Fibroblast of villous mesenchyme (primary cell): ENCODE results near the gene LANCL3. TPM values are rescaled to one million over a fixed set of nuclear protein-coding genes. Genes with fewer than 3 reads are reported as not detected.

Experiments
- DNase-seq: peaks from one replicate; pipeline ENCODE4 v3.0.0-alpha.2; 2010; ENCODE audit warnings: low read depth
- H3K4me3 ChIP-seq: 2 replicates; pipeline ENCODE4 v1.5.1; 2011; ENCODE audit warnings: low read depth, mild to moderate bottlenecking, low read length
- total RNA-seq: library from RNA; depleted of rRNA; stranded (reverse); fragments of >200 nt; gene quantifications from 2 replicates; pipeline ENCODE4 v1.2.3, GENCODE V29; 2012
- TF ChIP-seq, protein P1 (sequence below): IDR thresholded peaks from 2 replicates; pipeline ENCODE4 v1.5.1; 2012; ENCODE audit warnings: low read depth, mild to moderate bottlenecking, low read length; ENCODE audit not compliant: insufficient read depth

Gene LANCL3
- total RNA-seq, 1 donor: 0.43 TPM

DNA sequence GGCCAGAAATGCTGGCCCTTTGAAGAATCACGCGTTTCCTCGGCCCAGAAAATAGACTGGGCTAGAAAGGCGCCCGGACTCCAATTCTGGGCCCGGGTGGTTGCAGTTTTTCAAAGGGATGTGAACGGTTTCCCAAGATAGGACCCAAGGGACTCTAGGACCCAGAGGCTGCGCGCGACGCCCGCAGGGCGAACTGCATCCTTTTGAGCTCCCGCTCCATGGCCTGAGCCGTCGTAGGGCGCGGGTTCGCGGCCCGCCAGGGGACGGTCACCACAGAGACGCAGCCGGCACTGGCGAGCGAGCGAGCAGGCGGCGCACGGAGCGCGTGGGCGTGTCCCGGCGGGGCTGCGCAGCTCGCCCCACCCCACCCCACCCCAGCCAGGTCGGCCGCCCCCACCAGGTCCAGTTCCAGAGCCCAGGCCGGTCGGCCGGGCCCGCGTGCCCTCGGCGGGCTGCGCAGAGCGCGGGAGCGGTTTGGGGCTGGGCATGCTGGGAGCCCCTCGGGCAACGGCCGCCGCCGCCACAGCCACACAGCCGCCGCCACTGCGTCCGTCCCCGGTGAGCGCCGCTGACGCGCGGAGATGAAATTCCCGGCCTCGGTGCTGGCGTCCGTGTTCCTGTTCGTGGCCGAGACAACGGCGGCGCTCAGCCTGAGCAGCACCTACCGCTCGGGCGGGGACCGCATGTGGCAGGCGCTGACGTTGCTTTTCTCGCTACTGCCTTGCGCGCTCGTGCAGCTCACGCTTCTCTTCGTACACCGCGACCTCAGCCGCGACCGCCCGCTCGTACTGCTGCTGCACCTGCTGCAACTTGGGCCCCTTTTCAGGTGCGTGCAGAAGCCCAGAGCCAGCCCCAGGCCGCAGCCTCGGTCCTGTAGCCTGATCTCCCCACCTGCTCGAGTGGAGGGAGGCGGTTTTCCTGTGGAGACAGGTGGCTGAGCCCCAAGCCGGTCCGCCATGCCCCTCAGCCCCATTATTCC, 114.2 kb downstream of the LANCL3 start, which contains the start of gene XK:
Gene XK (plus strand): TSS at position 411 of the 979 bp plus-strand sequence. CDS start 171 bp downstream, at position 582.
- DNase-seq: peak; percentile 7
- TF ChIP-seq, protein P1, sequence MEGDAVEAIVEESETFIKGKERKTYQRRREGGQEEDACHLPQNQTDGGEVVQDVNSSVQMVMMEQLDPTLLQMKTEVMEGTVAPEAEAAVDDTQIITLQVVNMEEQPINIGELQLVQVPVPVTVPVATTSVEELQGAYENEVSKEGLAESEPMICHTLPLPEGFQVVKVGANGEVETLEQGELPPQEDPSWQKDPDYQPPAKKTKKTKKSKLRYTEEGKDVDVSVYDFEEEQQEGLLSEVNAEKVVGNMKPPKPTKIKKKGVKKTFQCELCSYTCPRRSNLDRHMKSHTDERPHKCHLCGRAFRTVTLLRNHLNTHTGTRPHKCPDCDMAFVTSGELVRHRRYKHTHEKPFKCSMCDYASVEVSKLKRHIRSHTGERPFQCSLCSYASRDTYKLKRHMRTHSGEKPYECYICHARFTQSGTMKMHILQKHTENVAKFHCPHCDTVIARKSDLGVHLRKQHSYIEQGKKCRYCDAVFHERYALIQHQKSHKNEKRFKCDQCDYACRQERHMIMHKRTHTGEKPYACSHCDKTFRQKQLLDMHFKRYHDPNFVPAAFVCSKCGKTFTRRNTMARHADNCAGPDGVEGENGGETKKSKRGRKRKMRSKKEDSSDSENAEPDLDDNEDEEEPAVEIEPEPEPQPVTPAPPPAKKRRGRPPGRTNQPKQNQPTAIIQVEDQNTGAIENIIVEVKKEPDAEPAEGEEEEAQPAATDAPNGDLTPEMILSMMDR: no peak
- peak within 1 kb of the TSS; percentile 43 for H3K4me3 ChIP-seq

DNA sequence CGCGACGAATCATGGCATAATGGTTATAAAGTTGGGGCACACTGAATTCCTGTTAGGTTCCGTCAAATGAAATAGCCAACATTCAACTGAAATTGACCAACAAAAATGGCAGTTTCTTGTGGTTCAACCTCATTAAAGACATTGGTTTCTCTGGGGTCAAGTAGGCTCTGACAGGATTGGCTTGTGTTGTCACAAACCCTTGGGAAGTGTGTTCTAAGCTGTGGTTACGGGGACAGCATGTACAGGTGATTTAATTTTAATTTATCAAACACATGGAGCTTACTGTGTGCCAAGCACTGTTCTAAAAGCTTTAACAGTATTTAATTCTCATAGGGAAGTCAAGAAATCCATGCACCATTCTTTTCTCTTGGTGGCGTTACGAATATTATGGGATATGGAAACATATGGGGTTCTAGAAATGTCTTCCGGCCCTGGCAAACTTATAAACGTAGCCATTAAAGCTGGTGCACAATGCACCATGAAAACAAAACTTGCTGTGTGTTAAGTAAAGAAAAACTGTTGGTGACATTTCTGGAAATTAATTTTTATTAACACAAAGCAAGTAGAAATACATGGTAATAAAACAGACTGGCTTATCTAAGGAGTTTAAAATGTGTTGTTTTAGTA, 115.0 kb downstream of the LANCL3 start:
- no peak overlapping the region for H3K4me3 ChIP-seq
- TF ChIP-seq, protein P1: no peak
- DNase-seq: no peak

DNA sequence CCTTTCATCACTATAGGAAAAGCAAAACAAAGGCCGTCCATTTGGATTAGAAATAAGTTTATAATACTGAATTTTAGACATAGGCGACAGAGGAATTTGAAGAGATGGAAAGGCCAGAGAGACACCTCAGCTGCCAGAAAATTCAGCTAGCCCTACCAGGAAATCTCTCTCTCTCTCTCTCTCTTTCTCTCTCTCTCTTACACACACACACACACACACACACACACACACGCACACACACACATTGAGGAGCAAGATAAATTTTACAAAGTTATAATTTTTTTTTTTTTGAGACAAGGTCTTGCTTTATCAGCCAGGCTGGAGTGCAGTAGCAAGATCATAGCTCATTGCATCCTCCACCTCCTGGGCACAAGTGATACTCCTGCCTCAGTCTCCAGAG, 115.5 kb downstream of the LANCL3 start:
- no peak overlapping the region for H3K4me3 ChIP-seq
- TF ChIP-seq, protein P1: no peak
- DNase-seq: no peak

DNA sequence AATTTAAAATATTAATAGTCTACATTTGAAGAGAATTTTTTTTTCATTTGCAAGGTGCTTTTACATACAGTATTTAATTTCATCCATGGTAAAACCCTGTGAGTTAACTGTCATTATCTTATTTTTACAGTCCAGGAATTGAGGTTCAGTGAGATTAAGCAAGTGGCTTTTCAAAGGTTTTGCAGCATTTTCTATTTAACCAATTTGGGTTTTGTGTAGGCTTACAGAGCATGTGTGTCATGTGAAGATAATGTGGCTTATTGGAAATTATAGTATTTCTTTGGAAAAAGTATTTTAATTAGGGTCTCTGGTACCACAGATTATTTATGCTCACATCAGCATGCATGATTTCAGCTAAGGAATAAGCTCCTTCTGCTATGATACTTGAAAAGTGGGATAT, 118.7 kb downstream of the LANCL3 start:
- no peak overlapping the region for H3K4me3 ChIP-seq
- DNase-seq: no peak
- TF ChIP-seq, protein P1: no peak

DNA sequence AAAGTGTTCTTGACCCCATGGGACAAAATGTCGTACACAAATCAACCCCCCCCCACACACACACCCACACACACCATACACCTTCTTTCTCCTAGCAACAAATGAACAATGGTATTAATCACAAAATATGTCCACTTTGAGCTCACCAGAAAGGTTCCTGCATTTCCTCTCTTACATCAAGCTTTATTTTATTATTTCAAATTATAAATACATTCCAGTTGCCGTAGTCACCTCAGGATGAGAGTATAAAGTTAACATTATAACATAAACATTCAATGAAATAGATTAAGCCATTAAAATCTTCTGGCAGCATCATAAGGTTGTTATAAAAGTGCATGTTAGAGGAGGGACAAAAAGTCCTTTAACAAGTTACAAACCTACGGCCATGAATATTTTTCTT, 121.5 kb downstream of the LANCL3 start:
- TF ChIP-seq, protein P1: no peak
- peak; percentile 30 for DNase-seq
- no peak overlapping the region for H3K4me3 ChIP-seq

DNA sequence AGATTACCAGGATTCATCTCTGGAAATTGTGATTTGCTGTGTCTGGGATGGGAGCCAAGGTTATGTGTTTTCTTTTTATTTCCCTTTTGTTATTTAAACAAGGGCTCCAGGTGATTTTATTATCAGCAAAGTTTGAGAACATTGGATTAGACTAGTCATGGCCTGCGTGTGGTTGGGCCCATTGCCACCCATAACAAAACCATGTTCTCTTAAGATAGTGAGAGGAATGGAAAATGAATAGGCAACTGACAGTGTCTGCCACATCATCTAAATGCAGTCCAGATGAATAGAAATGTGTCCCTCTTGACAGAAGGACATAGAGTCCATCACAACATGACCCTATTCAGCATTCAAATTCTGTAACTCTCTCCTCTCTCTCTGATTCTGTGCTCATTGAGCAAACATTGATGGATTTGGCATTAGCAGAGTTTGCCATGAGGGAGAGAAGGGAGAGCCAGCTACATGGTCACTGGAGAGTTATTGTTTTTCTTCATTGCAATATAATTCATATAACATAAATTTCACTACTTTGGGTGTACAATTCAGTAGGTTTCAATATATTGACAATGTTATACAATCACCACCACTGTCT, 125.8 kb downstream of the LANCL3 start:
- H3K4me3 ChIP-seq: no peak overlapping the region
- DNase-seq: no peak
- TF ChIP-seq, protein P1: no peak
